GM18498 (cell line): ENCODE results near the gene SMAP1.

ENCODE experiments used
- ATAC-seq: cut with Tn5 transposase; IDR thresholded peaks from one replicate; pipeline ENCODE4 v1.9.1; 2021; ENCODE audit warnings: mild to moderate bottlenecking, moderate library complexity; ENCODE audit not compliant: unreplicated experiment

SMAP1 gene

DNA sequence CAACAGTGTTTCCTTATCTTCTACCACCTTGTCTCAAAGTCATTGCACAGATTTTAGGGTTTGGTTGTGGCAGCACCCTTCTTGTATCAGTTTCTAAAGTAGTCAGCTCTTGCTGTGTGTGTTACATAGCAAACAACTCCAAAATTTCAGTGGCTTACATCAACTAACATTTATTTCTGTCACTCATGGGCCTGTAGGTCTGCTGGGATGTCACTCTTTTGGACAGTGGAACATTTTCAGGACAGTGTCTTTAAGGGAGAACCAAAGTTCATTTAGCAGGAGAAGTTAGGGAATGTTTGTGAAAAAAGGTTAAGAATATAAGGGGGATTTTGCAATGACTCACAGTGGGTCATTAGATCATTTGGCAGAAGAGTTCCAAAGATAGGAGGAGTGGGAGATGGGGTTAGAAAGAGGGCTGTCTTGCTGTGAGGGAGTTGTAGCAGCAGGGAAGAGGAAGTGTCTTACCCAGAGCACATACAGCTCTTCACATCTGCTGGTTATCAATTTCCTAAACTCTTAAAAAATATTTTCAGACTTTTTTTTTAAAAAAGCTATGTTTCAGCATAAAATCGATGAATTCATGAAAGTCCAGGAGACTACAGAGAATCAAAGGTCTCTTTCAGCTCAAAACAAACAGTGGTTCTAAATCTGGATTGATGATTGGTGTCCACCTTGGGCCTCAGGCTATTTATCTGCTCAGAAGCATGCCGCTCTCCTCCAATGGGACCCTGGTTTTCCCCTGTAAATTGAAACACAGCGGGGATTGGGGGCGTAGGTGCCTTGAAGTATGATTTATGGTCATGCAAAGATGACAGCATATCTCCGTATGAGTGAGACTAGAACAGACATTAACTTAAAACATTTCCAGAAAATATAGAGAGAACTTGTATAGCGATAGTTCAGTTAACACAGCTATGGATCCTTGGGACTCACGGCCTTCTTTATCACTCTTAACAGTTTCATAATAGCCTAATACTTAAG, 171.9 kb downstream of the SMAP1 start:
- no peak for ATAC-seq

DNA sequence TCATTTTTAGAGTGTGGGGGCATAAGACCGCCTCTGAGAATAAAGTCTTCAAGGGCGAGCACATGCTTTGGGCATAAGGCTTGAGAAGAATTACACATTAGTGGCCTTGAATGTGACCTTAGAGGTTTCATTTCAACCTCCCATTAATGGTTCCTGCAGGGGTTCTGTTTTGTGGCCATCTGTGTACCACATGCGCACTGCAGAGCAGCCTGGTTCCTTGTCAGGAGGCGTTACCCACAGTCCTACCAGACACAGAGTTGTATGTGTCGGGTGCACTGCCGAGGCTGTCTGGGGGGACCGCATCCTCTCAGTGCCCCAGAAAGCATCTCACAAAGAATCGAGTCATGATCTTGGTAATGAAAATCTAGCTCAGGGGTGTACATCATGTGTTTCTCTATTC, 173.4 kb downstream of the SMAP1 start:
- ATAC-seq, result no peak

DNA sequence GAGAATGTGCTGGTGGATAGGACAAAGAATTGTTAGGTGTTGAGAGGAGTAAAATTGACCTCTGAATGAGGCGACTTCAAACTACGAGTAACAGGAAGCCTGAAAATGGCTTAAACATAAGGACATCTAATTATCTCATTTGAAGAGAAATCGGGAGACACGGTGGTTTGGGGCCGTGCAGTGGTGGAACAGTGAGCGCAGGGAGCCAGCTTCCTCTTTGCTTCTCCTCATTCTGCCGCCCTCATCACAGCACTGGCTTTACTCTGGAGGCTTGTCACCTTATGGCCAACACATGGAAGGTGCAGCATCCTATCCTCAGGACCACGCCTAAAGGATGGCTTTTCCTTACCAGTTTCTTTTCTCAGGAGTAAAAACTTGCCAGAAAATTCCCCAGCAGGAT, 174.9 kb downstream of the SMAP1 start:
- ATAC-seq, result no peak

DNA sequence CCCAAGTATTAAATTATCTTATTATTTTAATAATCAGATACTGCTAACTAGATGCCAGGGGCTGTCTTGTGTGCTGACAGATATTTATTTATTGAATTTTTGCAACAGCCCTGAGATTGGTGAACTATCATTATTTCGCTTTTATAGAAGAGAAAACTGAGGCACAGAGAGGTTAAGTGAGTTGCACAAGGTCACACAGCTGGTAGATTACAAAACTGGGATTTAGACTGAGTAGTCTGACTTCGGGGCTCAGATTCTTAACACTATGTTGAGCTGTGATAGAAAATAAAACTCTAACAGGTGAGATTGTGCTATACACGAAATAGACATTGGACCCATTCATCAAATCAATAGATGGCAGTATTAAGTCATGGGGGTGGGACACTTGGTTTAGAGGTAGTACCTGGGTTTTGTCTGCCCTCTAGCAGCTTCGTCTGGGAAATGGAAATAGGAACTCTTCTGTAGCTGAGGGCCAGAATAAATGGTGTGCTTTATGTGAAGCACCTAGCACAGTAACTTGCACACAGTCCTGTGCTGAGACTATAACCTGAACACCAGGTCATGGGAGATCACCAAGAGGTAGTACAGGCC, 175.7 kb downstream of the SMAP1 start:
- ATAC-seq, result no peak

DNA sequence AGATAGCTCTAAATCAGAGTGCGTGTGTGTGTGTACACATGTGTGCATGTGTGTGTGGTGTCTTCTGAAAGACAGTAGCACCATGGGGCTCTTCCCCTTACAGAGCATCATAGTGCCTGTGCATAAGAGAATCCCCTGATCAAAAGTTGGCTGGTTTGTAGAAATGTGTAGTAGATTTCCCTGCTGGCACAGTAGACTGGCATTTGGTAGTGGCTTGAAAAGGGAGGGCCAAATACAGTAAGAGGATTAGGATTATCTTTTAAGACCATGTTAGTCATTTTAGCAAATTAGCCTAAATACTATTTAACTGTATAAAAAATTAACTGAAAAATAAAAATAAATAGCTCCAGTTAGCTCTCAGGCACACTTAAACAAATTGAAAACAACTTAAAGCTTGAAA, 176.6 kb downstream of the SMAP1 start:
- no peak for ATAC-seq

DNA sequence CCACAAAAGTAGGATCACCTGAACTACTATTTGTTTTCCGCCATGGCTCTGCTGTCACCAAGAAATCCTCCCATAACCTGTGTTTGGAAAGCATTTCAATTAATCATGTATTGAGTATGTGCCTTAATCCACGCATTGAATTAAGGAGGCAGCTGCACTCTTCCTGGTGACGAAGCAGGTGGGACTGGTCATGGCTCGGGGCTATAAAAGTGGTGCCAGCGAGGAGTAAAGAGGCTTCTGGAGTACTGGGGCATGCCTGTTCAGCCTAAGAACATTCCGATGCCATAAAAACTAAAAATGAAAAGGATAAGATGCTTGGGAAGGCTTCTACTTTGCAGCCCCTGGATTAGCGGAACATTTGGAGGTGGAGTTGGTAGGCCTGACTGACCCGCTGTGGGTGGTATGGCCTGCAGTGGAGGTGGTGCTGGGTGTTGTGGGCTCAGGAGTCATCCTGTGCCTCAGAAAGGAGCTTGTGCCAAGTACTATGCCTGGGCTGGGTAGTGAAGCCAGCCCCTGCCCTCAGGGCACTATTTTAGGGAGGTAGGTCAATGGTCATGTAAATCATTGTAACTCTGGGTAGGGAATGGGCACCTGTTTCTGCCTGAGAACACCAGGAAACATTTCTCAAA, 178.6 kb downstream of the SMAP1 start:
- no peak for ATAC-seq

DNA sequence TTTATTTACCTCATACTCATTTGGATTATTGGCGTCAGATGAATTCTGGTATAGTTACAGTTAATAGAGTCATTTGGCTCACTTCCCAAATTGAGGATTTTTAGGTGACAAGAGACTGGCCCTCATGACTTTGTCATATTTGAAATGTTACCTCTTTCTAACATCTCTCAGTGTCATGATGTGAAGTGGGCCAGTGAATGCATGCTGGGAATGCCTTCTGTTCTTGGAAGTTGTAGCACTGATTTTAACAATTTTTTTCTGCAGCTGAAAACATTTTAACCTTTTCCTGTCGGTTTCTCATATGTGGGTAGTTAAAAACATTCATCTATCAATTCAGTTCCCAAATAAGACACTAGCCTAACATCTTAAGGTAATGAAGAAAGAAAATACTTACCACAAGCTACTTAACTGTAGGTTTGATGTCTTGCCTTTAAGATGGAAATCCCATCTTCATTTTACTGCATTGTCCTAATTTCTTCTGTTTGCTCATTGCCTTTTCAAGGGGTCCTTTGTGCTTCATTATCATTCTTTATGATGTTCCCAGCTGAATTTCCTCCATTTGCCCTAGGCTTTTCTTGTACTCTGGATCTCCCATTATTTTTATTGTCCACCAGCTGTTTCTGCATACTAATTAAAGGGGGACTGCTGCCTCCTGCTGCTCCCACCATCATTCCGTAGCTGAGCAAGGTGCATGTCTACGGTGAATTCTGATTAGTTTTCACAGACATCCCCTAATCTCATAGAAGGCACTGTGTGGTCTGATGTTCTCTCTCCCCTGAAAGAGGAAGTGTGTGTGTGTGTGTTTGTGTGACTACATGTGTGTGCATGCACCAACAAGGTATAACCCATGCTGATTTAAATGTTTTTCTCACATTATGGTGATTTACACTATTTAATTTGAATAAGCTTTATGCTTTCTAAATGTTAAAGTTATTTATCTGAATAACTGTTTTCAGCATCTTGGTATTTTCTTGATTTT, 179.7 kb downstream of the SMAP1 start:
- no peak for ATAC-seq

DNA sequence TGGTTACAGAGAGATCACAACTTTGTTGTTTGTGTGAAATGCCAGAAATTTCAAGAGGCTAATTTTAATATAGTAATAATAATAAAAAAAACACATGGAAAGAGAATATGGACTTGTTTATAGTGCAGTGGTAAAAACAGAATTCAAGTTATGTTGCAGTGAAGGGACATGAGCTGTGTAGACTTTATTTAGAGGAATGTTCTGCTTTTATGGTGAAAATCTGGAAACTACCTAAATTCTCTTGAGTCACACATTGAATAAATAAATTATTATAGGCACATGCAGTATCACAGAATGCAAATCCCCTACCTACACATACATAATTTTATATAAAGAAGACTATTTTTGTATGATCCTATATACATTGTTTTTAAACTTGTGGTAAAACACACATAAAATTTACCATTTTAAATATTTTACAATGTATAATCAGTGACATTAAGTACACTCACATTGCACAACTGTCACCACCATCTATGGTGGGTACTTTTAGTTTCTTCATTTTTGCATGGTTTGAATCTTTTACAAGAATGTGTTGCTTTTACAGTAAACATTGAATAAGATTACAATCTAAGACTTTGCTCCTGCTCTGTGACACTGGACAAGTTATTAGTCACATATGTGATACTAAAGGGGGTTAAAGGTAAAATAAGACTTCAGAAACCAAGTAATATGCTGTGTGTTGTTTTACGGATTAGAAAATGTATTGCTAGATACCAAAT, 181.8 kb downstream of the SMAP1 start:
- ATAC-seq, result no peak

DNA sequence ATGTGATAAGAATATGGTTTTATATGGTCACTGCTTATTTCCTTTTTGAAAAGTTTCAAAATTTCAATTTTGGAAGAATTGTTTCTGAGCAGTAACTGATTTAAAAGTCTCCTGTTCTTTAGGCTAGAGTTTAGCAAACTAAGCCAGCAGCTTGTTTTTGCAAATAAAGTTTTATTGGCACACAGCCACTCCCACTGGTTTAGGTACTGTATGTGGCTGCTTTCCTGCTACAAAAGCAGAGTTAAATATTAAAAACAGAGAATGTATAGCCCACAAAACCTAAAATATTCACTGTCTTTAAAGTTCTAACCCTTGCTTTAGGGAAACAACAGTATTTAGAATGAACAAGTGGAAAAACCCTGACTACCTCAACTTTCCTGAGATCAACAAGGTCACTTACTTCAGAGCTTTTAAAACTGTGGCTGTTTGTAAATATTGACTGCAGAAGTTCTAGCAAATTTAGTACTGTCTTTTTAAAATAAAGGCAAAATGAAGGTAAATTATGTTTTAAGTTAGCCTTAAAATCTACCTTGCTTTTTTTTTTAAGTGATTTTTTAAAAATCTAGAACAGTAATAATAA, 185.1 kb downstream of the SMAP1 start:
- ATAC-seq, result no peak

DNA sequence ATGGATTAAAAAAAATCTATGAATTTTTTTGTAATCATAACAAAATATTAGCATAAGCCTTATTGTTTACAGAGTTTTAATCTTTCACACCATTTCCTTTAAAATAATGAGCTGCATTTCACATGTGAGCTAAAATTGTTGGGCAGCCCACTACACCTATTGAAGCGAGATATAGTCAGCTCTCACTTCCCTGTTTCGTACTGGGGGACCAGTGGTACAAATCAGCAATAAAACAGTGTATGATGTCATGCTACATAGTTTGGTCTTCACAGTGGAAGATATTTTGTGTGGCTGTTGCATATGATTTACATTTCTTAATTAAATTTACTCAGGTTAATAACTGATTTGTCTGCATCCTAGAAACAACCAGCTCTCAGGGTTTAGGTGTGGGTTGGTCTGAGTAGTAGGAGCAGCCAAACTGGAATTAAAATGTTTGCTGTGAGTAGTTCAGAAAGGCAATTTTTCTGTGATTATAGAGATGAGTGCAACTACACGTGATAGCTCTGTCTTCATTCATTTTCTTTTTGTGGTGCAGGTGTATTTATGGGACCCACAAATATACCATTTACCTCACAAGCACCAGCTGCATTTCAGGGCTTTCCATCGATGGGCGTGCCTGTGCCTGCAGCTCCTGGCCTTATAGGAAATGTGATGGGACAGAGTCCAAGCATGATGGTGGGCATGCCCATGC, 189.8 kb downstream of the SMAP1 start:
- peak; percentile 100 for ATAC-seq

DNA sequence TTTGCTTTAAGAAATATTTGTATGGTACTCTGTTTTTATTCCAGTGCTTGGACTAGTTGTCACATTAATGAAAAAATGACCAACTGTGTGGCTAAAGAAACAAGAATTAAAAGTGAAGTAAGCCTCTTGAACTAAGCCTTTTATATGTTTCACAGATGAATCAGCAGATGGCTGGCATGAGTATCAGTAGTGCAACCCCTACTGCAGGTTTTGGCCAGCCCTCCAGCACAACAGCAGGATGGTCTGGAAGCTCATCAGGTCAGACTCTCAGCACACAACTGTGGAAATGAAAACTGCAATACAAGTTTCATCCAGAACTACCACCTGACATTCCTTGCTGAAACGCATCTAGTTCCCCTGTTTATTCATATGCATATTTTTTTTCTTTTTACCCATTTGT, 192.4 kb downstream of the SMAP1 start:
- ATAC-seq, result no peak

DNA sequence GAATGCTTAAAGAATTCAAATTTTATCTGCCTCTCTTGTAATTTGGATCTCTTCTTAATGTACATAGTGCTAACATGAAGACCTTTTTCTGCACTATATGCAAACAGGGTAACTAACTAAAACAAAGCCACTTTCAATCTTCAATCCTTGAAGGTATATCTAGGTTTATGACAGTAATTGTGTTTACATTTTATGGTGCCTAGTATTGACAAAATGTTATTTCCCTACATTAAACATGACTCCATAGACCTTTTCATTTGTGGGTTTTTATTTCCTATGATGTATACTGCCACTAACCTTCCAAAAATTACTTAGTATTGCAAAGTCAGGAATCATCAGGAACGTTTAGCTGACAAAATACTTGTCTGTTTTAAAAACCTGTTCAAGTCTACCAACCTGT, 193.2 kb downstream of the SMAP1 start:
- no peak for ATAC-seq

DNA sequence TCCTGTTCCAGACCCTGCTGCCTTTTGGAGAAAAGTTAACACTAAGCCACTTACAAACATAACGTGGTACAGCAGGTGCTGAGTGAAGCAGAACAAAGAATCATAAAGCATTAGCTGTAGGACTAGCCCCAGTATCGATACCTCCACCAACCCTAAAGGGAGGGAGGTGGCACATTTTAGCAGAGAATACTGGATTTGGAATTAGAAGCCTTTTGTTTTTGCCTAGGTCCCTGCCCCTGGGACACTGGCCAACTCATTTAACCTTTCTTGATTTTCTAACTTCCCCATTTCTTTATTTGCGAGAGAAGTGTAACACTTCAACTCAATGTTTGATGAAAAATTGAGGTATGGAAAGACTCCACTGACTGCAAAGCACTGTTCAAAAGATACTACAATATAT, 195.7 kb downstream of the SMAP1 start:
- no peak for ATAC-seq

DNA sequence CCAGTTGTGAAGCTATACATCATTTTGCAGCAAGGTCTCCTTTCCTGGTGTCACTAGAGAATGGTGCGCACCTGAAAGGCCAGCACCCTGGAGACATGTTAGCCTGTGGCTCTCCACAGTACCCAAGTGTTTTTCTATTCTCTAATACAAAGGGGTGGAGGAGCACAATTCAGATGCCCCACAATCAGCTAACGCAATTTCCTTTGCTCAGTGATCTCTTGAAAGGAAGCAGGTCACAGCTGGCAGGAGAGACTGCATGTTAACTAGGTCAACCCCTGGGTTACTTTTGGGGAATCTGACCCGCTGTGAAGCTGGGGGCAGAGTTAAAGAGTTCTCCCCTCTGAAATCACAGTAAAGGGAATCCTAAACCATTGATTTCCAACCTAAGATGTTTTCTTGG, 196.7 kb downstream of the SMAP1 start:
- no peak for ATAC-seq

DNA sequence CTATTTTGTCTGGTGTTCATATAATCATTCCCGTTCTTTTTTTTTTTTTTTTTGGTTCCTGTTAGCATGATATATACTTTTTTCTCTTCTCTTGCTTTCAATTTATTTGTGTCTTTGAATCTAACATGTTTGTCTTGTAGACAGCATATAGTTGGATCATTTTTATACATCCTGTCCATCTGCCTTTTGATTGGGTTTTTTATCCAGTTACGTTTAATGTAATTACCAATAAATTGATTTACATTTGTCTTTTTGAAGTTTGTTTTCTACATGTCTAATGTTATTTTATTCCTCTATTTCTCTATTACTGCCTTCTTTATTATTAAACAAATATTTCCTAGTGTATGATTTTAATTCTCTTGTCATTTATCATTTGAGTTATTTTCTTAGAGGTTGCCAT, 204.8 kb downstream of the SMAP1 start:
- no peak for ATAC-seq

DNA sequence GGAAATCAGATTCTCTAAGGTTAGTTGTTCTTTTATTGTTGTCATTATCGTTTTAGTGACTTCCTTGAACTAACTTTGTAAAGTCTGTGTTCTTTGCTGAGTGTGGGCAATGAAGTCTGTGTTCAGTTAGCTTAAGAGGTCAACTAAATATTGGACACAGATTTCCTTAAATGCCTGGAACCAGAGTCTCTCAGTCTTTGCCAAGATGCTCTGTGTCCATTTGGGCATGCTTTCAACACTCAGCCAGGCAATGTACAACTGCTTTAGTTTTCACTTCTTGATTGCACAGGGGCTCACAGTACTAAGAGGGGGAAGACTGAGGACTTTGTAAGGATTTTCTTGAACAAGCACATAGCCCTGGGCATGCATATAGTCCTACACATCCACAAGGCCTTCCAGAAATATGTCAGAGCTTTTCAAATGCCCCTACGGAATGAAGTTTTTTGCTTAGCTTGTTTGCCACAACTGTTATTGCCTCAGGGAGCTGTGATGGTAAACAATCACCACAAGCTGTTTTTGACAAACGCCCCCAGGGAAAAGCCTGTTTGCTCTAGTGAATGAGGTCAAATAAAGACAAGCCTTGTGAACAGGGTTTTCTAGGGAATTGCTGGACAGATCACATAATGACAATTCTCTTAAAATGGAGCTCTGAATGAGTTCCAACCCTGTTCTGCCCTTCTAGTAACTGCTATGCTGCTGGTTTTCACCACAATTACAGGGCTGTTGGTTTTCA, 206.7 kb downstream of the SMAP1 start:
- no peak for ATAC-seq

DNA sequence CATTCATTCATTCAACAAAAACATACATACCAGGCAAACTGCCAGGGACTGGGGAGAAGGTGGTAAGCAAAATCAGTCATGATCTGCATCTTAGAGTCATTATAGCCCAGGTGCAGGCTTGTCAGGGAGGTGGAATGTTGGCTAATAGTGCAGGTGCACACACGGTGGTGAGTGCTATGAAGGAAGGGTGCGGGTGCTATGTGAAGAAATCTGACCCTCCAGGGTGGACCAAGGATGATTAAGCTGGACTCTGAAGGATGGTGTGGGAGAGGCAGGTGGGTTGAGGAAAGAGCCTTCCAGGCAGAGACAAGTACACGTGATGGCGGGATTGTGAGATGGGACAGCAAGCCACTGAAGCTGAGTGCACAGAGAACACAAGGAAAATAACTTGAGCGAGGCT, 211.8 kb downstream of the SMAP1 start:
- ATAC-seq, result no peak
